ENCODE data around the gene EHF. TPM values are rescaled to one million over a fixed set of nuclear protein-coding genes. Genes with fewer than 3 reads are reported as not detected.

Gene EHF
- total RNA-seq, 1 experiment from 2014 or later: 0.51 TPM

GRCh38 chr11:34595960-34596644, 24.8 kb upstream of the EHF start:
- H3K36me3 ChIP-seq (ENCODE audit: control insufficient read depth, insufficient read depth, low read length): no peaks in the 10 kb centered on the region
- ATAC-seq (no peak), DNase-seq (ENCODE audit: low read depth, low spot score) (no peak)
- ChIA-PET CTCF (no interaction called here), POLR2A (interaction anchor here (0.7 kb wide), 1 partner anchor 239 kb away, joined by 3 read pairs; no protein-coding TSS in a partner anchor)
- BruUV-seq (replicated peaks): no TSS peak
- H3K4me3 ChIP-seq (ENCODE audit: low read depth in 2 of 2, low read length in 2 of 2): no peak overlapping the region
- TF ChIP-seq REST (IDR thresholded peaks at IDR 0.05; ENCODE audit: insufficient read depth in 1 of 2, low read depth in 2 of 2, low read length in 1 of 2) (no peak), SIN3A (IDR thresholded peaks at IDR 0.05; ENCODE audit: borderline replicate concordance, insufficient read depth, low read depth, low read length) (no peak), TCF7L2 (IDR thresholded peaks at IDR 0.05; ENCODE audit: low read depth, low read length) (no peak), CTCF (IDR thresholded peaks at IDR 0.05) (no peak), POLR2AphosphoS5 (IDR thresholded peaks at IDR 0.05; ENCODE audit: low read depth, low read length) (no peak)
- H3K27me3 ChIP-seq (ENCODE audit: control insufficient read depth, insufficient read depth, low read length): no peaks in the 10 kb centered on the region
- H3K9me3 ChIP-seq (ENCODE audit: control insufficient read depth, insufficient read depth, low read depth, low read length): 0 out of 2 replicates have a peak, but pooled peaks cover 4% of the 10 kb centered on the region
- H3K27ac ChIP-seq (ENCODE audit: low read length): no peak overlapping the region
- H3K4me1 ChIP-seq (ENCODE audit: control insufficient read depth, insufficient read depth, low read length): no peaks in the 10 kb centered on the region; the same call in 1 of the 2 replicates
- in situ Hi-C loops (cut with HindIII; ENCODE audit: low pct_unique_long_range_greater_than_20kb, low sequenced_read_pairs) (no loop called here), intact Hi-C loops (cut with micrococcal nuclease; ENCODE audit: unreplicated experiment) (no loop called here)

- CTCF ChIA-PET: no interaction called here
- TF ChIP-seq REST (IDR thresholded peaks at IDR 0.05; ENCODE audit: insufficient read depth in 1 of 2, low read depth in 2 of 2, low read length in 1 of 2): no peak
- TF ChIP-seq CTCF (IDR thresholded peaks at IDR 0.05): no peak
- no peak for TF ChIP-seq TCF7L2 (IDR thresholded peaks at IDR 0.05; ENCODE audit: low read depth, low read length)
- no peak for TF ChIP-seq SIN3A (IDR thresholded peaks at IDR 0.05; ENCODE audit: borderline replicate concordance, insufficient read depth, low read depth, low read length)
- TF ChIP-seq POLR2AphosphoS5 (IDR thresholded peaks at IDR 0.05; ENCODE audit: low read depth, low read length): no peak
- intact Hi-C loops (cut with micrococcal nuclease; ENCODE audit: unreplicated experiment): no loop called here
- DNase-seq (ENCODE audit: low read depth, low spot score): no peak
- H3K36me3 ChIP-seq (ENCODE audit: control insufficient read depth, insufficient read depth, low read length): no peaks in the 10 kb centered on the region
- in situ Hi-C loops (cut with HindIII; ENCODE audit: low pct_unique_long_range_greater_than_20kb, low sequenced_read_pairs): no loop called here
- no peaks in the 10 kb centered on the region for H3K27me3 ChIP-seq (ENCODE audit: control insufficient read depth, insufficient read depth, low read length)
- no peaks in the 10 kb centered on the region for H3K9me3 ChIP-seq (ENCODE audit: control insufficient read depth, insufficient read depth, low read depth, low read length)
- no TSS peak for BruUV-seq (replicated peaks)
- POLR2A ChIA-PET: no interaction called here
- no peaks in the 10 kb centered on the region; the same call in 1 of the 2 replicates for H3K4me1 ChIP-seq (ENCODE audit: control insufficient read depth, insufficient read depth, low read length)
- ATAC-seq: no peak
- no peak overlapping the region for H3K4me3 ChIP-seq (ENCODE audit: low read depth in 2 of 2, low read length in 2 of 2)
- H3K27ac ChIP-seq (ENCODE audit: low read length): no peak overlapping the region
These were observed 21.4 kb upstream of the EHF start for GRCh38 chr11:34599406-34599945.
